ENCODE data around the gene DCLRE1C. TPM values are rescaled to one million over a fixed set of nuclear protein-coding genes. Genes with fewer than 3 reads are reported as not detected.
"Not testable (repeated sequence)": the region's sequence is repeated elsewhere in the genome, so short reads cannot be mapped to it uniquely, and the experiment has no call there.

The DCLRE1C gene
- total RNA-seq, 1 donor from 2014 or later, result 4.7 TPM

GRCh38 chr10:14947268-14947667 is 6.6 kb downstream of the DCLRE1C start:
- no peak overlapping the region for H3K27ac ChIP-seq (ENCODE audit: low read depth, low read length)
- H3K9me3 ChIP-seq (ENCODE audit: control insufficient read depth in 3 of 3, low read length in 3 of 3), result no peaks in the 10 kb centered on the region
- H3K9ac ChIP-seq (ENCODE audit: low read depth in 1 of 3, low read length in 3 of 3), result no peak overlapping the region
- peaks cover 3 to 25% (median 5%) of the 10 kb centered on the region in 3 donors for H3K36me3 ChIP-seq (ENCODE audit: control insufficient read depth in 3 of 3, insufficient read depth in 3 of 3, low read length in 3 of 3)
- no peaks in the 10 kb centered on the region for H3K4me1 ChIP-seq (ENCODE audit: control insufficient read depth in 3 of 3, insufficient read depth in 3 of 3, low read length in 3 of 3)
- H3K4me3 ChIP-seq (ENCODE audit: low read length in 3 of 3), result no peak overlapping the region
- no peaks in the 10 kb centered on the region for H3K27me3 ChIP-seq (ENCODE audit: control insufficient read depth in 3 of 3, insufficient read depth in 3 of 3, low read length in 3 of 3)

- Histone ChIP-seq H3K4me3 (ENCODE audit: low read length in 3 of 3) (no peak overlapping the region), H3K4me1 (ENCODE audit: control insufficient read depth in 3 of 3, insufficient read depth in 3 of 3, low read length in 3 of 3) (no peaks in the 10 kb centered on the region), H3K27ac (ENCODE audit: low read depth, low read length) (no peak overlapping the region), H3K27me3 (ENCODE audit: control insufficient read depth in 3 of 3, insufficient read depth in 3 of 3, low read length in 3 of 3) (no peaks in the 10 kb centered on the region), H3K9me3 (ENCODE audit: control insufficient read depth in 3 of 3, low read length in 3 of 3) (no peaks in the 10 kb centered on the region), H3K36me3 (ENCODE audit: control insufficient read depth in 3 of 3, insufficient read depth in 3 of 3, low read length in 3 of 3) (peaks cover 5 to 25% (median 8%) of the 10 kb centered on the region in 3 donors), H3K9ac (ENCODE audit: low read depth in 1 of 3, low read length in 3 of 3) (no peak overlapping the region)
Observed at GRCh38 chr10:14945108-14945507, 8.8 kb downstream of the DCLRE1C start.

- H3K9me3 ChIP-seq (ENCODE audit: control insufficient read depth in 3 of 3, low read length in 3 of 3); H3K27me3 ChIP-seq (ENCODE audit: control insufficient read depth in 3 of 3, insufficient read depth in 3 of 3, low read length in 3 of 3); H3K4me1 ChIP-seq (ENCODE audit: control insufficient read depth in 3 of 3, insufficient read depth in 3 of 3, low read length in 3 of 3); H3K9ac ChIP-seq (ENCODE audit: low read depth in 1 of 3, low read length in 3 of 3); H3K4me3 ChIP-seq (ENCODE audit: low read length in 3 of 3); H3K27ac ChIP-seq (ENCODE audit: low read depth, low read length): not testable (repeated sequence)
- peaks cover 5 to 16% (median 8%) of the 10 kb centered on the region in 3 donors for H3K36me3 ChIP-seq (ENCODE audit: control insufficient read depth in 3 of 3, insufficient read depth in 3 of 3, low read length in 3 of 3)
Observed at GRCh38 chr10:14942950-14943338, 11.0 kb downstream of the DCLRE1C start.

- H3K4me3 ChIP-seq (ENCODE audit: low read length in 3 of 3); H3K27ac ChIP-seq (ENCODE audit: low read depth, low read length); H3K9ac ChIP-seq (ENCODE audit: low read depth in 1 of 3, low read length in 3 of 3); H3K4me1 ChIP-seq (ENCODE audit: control insufficient read depth in 3 of 3, insufficient read depth in 3 of 3, low read length in 3 of 3); H3K27me3 ChIP-seq (ENCODE audit: control insufficient read depth in 3 of 3, insufficient read depth in 3 of 3, low read length in 3 of 3); H3K9me3 ChIP-seq (ENCODE audit: control insufficient read depth in 3 of 3, low read length in 3 of 3): not testable (repeated sequence)
- H3K36me3 ChIP-seq (ENCODE audit: control insufficient read depth in 3 of 3, insufficient read depth in 3 of 3, low read length in 3 of 3), result peaks cover 5 to 13% (median 8%) of the 10 kb centered on the region in 3 donors
Observed at GRCh38 chr10:14942147-14942949, 11.5 kb downstream of the DCLRE1C start.

- H3K27me3 ChIP-seq (ENCODE audit: control insufficient read depth in 3 of 3, insufficient read depth in 3 of 3, low read length in 3 of 3); H3K27ac ChIP-seq (ENCODE audit: low read depth, low read length); H3K4me1 ChIP-seq (ENCODE audit: control insufficient read depth in 3 of 3, insufficient read depth in 3 of 3, low read length in 3 of 3); H3K4me3 ChIP-seq (ENCODE audit: low read length in 3 of 3); H3K9ac ChIP-seq (ENCODE audit: low read depth in 1 of 3, low read length in 3 of 3); H3K9me3 ChIP-seq (ENCODE audit: control insufficient read depth in 3 of 3, low read length in 3 of 3): not testable (repeated sequence)
- H3K36me3 ChIP-seq (ENCODE audit: control insufficient read depth in 3 of 3, insufficient read depth in 3 of 3, low read length in 3 of 3), result peaks cover 2 to 11% (median 4%) of the 10 kb centered on the region in 3 donors
Observed at GRCh38 chr10:14938971-14939370, 14.9 kb downstream of the DCLRE1C start.

GRCh38 chr10:14936584-14936983 is 17.3 kb downstream of the DCLRE1C start:
- H3K4me3 ChIP-seq (ENCODE audit: low read length in 3 of 3), result no peak overlapping the region
- no peak overlapping the region for H3K27ac ChIP-seq (ENCODE audit: low read depth, low read length)
- H3K9ac ChIP-seq (ENCODE audit: low read depth in 1 of 3, low read length in 3 of 3), result no peak overlapping the region
- no peaks in the 10 kb centered on the region for H3K27me3 ChIP-seq (ENCODE audit: control insufficient read depth in 3 of 3, insufficient read depth in 3 of 3, low read length in 3 of 3)
- H3K9me3 ChIP-seq (ENCODE audit: control insufficient read depth in 3 of 3, low read length in 3 of 3), result no peaks in the 10 kb centered on the region
- H3K4me1 ChIP-seq (ENCODE audit: control insufficient read depth in 3 of 3, insufficient read depth in 3 of 3, low read length in 3 of 3), result no peaks in the 10 kb centered on the region
- peaks cover 9 to 25% (median 10%) of the 10 kb centered on the region in 3 donors for H3K36me3 ChIP-seq (ENCODE audit: control insufficient read depth in 3 of 3, insufficient read depth in 3 of 3, low read length in 3 of 3)

GRCh38 chr10:14930610-14931009 is 23.3 kb downstream of the DCLRE1C start:
- Histone ChIP-seq H3K27ac (ENCODE audit: low read depth, low read length) (no peak overlapping the region), H3K4me1 (ENCODE audit: control insufficient read depth in 3 of 3, insufficient read depth in 3 of 3, low read length in 3 of 3) (no peaks in the 10 kb centered on the region), H3K4me3 (ENCODE audit: low read length in 3 of 3) (no peak overlapping the region), H3K27me3 (ENCODE audit: control insufficient read depth in 3 of 3, insufficient read depth in 3 of 3, low read length in 3 of 3) (no peaks in the 10 kb centered on the region), H3K9me3 (ENCODE audit: control insufficient read depth in 3 of 3, low read length in 3 of 3) (no peaks in the 10 kb centered on the region), H3K36me3 (ENCODE audit: control insufficient read depth in 3 of 3, insufficient read depth in 3 of 3, low read length in 3 of 3) (peaks cover 17 to 52% (median 27%) of the 10 kb centered on the region in 3 donors), H3K9ac (ENCODE audit: low read depth in 1 of 3, low read length in 3 of 3) (no peak overlapping the region)

- no peaks in the 10 kb centered on the region for H3K27me3 ChIP-seq (ENCODE audit: control insufficient read depth in 3 of 3, insufficient read depth in 3 of 3, low read length in 3 of 3)
- H3K9me3 ChIP-seq (ENCODE audit: control insufficient read depth in 3 of 3, low read length in 3 of 3), result no peaks in the 10 kb centered on the region
- no peak overlapping the region for H3K27ac ChIP-seq (ENCODE audit: low read depth, low read length)
- no peak overlapping the region for H3K4me3 ChIP-seq (ENCODE audit: low read length in 3 of 3)
- H3K9ac ChIP-seq (ENCODE audit: low read depth in 1 of 3, low read length in 3 of 3), result no peak overlapping the region
- peaks cover 16 to 38% (median 31%) of the 10 kb centered on the region in 3 donors for H3K36me3 ChIP-seq (ENCODE audit: control insufficient read depth in 3 of 3, insufficient read depth in 3 of 3, low read length in 3 of 3)
- H3K4me1 ChIP-seq (ENCODE audit: control insufficient read depth in 3 of 3, insufficient read depth in 3 of 3, low read length in 3 of 3), result no peaks in the 10 kb centered on the region
Observed at GRCh38 chr10:14926722-14927416, 27.0 kb downstream of the DCLRE1C start.

GRCh38 chr10:14926061-14926470 is 27.8 kb downstream of the DCLRE1C start:
- H3K9ac ChIP-seq (ENCODE audit: low read depth in 1 of 3, low read length in 3 of 3), result no peak overlapping the region

GRCh38 chr10:14925268-14925667 is 28.6 kb downstream of the DCLRE1C start:
- Histone ChIP-seq H3K36me3 (ENCODE audit: control insufficient read depth in 3 of 3, insufficient read depth in 3 of 3, low read length in 3 of 3) (peaks cover 19 to 36% (median 35%) of the 10 kb centered on the region in 3 donors), H3K4me3 (ENCODE audit: low read length in 3 of 3) (no peak overlapping the region), H3K27ac (ENCODE audit: low read depth, low read length) (no peak overlapping the region), H3K9ac (ENCODE audit: low read depth in 1 of 3, low read length in 3 of 3) (no peak overlapping the region), H3K4me1 (ENCODE audit: control insufficient read depth in 3 of 3, insufficient read depth in 3 of 3, low read length in 3 of 3) (no peaks in the 10 kb centered on the region), H3K9me3 (ENCODE audit: control insufficient read depth in 3 of 3, low read length in 3 of 3) (no peaks in the 10 kb centered on the region), H3K27me3 (ENCODE audit: control insufficient read depth in 3 of 3, insufficient read depth in 3 of 3, low read length in 3 of 3) (no peaks in the 10 kb centered on the region)

More at GRCh38 chr10:14926061-14926470, 27.8 kb downstream of the DCLRE1C start:
- Histone ChIP-seq H3K4me1 (ENCODE audit: control insufficient read depth in 3 of 3, insufficient read depth in 3 of 3, low read length in 3 of 3) (no peaks in the 10 kb centered on the region), H3K36me3 (ENCODE audit: control insufficient read depth in 3 of 3, insufficient read depth in 3 of 3, low read length in 3 of 3) (peaks cover 20 to 40% (median 32%) of the 10 kb centered on the region in 3 donors), H3K27ac (ENCODE audit: low read depth, low read length) (no peak overlapping the region), H3K27me3 (ENCODE audit: control insufficient read depth in 3 of 3, insufficient read depth in 3 of 3, low read length in 3 of 3) (no peaks in the 10 kb centered on the region), H3K4me3 (ENCODE audit: low read length in 3 of 3) (no peak overlapping the region), H3K9me3 (ENCODE audit: control insufficient read depth in 3 of 3, low read length in 3 of 3) (no peaks in the 10 kb centered on the region)

All from skeletal muscle tissue (tissue), 4 donors.